HS-27A (cell line): ENCODE results near the gene HHAT.
"Not testable (repeated sequence)": the region's sequence is repeated elsewhere in the genome, so short reads cannot be mapped to it uniquely, and the experiment has no call there.

Source experiments
- DNase-seq: peaks from one replicate; pipeline ENCODE4 v3.0.0-alpha.2; 2012; ENCODE audit warnings: low read depth, missing footprints

Gene HHAT

DNA sequence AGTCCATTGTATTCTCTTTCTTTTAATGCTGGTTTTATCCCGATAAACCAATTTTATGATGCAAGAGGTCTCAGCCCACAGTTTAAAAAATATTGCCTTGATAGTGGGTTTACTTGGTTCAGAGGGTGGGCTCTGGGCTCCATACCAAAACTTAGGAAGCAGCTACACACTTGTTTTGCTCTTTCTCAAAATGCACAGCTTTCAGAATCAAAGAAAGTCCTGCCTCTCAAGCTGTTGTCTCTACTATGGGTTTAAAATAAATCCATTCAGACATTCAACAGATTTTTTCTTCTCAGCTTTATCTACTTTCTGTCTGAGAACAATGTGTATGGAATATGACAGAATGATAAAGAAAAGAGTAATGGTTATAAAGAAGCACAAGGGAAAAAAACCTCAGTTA is 14.8 kb upstream of the HHAT start:
- DNase-seq = no peak

GRCh38 chr1:210315529-210315928 is 13.2 kb upstream of the HHAT start:
- no peak for DNase-seq

GRCh38 chr1:210321131-210321530 is 7.6 kb upstream of the HHAT start:
- no peak for DNase-seq

DNA sequence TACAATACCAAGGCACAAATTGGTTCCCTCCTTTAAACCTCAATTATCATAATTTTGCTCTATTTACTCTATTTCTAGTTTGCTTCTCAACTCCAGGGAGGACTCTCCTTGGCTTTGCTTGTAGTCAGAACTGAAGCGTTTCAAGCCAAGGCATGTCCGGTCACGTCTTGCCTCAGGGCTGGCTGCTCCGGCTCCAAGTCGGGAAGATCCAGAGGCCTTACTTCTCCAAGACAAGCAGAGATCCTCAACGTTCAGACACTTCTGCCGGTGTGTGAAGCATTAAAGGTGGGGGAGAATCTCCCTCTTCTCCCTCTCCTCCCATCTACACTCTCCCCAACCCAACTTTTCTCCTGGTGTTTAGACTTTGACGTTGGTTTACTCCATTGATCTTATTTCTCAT is 7.2 kb upstream of the HHAT start:
- no peak for DNase-seq

DNA sequence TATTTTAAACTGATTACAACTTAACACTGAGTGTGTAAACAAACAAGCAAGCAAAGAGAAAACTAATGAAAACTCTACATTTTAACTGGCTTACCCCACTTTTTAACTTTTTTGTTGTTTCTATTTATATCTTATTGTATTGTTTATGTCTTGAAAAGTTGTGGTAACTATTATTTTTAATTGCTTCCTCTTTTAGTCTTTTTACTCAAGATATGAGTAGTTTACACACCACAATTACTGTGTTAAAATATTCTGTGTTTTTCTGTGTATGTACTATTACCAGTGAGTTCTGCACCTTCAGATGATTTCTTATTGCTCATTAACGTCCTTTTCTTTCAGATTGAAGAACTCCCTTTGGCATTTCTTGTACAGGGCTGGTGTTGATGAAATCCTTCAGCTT is 4.7 kb upstream of the HHAT start:
- no peak for DNase-seq

DNA sequence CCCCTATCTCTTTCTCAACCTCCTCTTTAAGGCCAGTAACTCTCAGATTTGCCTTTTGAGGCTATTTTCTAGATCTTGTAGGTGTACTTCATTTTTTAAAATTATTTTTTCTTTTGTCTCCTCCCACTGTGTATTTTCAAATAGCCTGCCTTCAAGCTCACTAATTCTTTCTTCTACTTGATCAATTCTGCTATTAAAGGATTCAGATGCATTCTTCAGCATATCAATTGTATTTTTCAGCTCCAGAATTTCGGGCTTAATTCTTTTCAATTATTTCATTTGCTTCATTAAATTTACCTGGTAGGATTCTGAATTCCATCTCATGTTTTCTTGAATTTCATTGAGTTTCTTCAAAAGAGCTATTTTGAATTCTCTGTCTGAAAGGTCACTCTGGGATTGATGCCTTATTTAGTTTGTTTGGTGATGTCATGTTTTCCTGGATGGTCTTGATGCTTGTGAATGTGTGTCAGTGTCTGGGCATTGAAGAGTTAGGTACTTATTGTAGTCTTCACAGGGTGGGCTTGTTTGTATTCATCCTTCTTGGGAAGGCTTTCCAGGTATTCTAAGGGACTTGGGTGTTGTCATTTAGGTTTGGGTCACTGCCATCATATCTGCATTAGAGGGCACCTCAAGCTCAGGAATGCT is 3.6 kb upstream of the HHAT start:
- no peak for DNase-seq

- no peak for DNase-seq
These were observed 513 bp upstream of the HHAT start for GRCh38 chr1:210328032-210328745.

DNA sequence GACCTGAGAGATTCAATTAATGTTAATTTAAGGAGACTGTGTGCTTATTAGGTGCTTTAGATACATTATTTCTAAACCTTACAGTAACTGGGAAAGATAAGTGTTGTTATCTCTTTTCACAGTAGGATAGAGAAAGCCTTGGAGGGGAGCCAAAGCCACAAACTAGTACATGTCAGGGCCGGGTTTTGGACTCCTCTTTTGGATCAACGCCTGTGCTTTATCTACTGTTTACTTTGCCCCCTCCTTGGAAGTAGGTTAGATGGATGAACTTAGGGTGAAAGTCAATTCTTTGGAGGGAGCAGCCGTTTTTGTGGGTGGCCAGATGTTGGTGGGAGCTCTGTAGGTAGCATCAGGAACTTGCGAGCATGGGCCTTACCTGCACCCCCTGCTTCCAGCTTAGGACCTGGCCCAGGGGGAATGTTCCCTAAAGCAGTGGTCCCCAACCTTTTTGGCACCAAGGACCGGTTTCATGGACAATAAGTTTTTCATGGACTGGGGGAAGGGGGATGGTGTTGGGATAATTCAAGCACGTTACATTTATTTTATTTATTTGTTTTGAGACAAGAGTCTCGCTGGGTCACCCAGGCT is 1.7 kb downstream of the HHAT start:
- DNase-seq = no peak

- DNase-seq = no peak
These were observed 3.5 kb downstream of the HHAT start for GRCh38 chr1:210332233-210332632.

DNA sequence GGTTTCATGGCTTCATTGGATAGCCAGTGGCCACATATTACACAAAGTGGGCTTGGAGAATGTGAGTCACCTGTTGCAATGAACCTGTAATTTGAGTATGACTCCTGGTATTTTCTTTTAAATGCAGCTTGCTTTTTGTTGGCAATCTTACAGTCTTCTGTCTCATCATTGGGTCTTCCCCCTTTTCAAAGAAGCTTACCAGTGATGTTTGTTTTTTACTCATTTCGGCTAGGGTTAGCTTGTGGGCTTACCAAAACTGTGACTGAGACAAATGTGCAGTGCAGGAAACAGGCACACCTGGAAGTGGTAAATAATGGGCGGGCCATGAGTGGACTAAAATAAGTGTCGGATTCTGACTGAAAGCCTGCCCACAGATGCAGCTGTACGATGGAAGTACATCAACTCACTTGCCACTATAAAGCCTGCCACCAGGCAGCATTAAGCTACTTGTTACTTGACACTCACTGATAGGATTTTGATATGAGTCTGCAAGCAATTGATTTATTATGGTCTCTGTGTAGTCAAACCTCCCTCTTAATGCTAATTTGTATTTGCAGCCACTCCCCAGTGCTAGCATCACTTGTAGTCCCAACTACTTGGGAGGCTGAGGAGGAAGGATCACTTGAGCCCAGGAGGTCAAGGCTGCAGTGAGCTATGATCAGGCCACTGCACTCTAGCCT is 4.2 kb downstream of the HHAT start:
- DNase-seq = no peak

DNA sequence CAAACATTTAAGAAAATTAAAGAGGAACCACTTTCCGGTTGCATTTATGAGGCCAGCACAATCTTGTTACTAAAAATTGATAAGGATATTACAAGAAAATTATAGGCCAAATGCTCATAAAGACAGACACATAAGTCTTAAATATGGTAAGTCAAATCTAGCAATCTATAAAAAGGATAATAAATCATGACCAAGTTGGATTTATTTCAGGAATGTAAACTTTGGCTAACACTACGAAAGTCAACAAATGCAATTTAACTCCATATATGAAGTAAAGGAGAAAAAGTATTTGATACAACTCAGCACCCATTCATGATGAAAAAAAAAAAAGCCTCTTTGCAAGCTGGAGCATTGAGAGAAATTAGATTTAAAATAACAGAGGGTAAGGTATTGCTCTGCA is 6.3 kb downstream of the HHAT start:
- no peak for DNase-seq

GRCh38 chr1:210336362-210336761 is 7.7 kb downstream of the HHAT start:
- DNase-seq = no peak

GRCh38 chr1:210339500-210339899 is 10.8 kb downstream of the HHAT start:
- no peak for DNase-seq

DNA sequence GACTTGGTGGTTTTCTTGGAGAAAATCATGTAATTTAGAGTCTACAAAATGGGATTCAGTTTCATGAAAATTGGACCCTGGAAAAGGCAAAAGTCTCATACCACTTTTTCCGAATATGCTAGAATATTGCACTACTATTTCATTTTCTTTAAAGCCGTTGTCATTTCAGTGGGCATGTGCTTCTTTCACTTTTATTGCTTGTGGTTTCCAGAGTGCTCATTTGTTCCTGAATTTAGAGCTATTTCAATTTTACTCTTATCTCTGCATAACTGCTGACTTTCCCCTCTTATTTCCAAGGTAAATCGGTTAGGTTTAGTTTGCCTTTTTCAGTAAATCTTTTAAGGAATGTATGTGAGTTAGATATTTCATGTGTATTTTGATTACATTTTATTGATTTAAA is 11.6 kb downstream of the HHAT start:
- no peak for DNase-seq

GRCh38 chr1:210340841-210341240 is 12.1 kb downstream of the HHAT start:
- no peak for DNase-seq

- no peak for DNase-seq
These were observed 14.5 kb downstream of the HHAT start for GRCh38 chr1:210342986-210343780.

DNA sequence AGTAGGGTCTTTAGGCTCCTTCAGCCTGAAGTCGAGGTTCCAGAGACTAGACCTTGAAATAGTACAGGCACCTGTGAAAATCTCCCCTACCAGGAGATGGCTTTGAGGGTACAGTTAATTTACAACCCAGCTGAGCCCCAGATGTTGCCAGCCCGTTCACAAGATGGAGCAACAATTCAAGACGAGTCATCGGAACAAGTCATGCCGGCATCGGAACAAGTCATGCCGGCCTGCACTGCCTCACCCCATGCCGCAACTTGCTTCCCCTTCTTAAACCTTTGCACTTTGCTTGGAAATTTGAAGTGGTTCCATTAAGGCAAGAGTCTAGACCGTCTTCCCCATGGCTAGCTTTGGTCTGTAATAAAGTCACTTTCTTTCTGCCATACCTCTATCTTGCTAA is 16.0 kb downstream of the HHAT start:
- no peak for DNase-seq

DNA sequence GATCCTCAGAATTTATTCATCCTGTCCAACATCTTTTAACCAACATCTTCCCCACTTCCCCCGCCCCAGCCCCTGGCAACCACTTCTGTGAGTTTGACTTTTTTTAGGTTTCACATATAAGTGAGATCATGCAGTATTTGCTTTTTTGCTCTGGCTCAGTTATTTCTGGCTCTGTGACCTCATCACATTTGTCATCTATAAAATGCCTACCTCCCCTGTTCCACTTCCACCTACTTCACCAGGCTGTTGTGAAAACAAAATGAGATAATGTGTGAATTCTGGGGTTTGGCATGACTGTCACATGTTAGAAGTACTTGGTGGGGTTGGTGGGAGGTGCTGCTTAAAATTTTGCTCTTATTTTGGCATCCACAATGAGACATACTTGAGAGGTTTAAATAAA is 18.4 kb downstream of the HHAT start:
- DNase-seq = no peak

DNA sequence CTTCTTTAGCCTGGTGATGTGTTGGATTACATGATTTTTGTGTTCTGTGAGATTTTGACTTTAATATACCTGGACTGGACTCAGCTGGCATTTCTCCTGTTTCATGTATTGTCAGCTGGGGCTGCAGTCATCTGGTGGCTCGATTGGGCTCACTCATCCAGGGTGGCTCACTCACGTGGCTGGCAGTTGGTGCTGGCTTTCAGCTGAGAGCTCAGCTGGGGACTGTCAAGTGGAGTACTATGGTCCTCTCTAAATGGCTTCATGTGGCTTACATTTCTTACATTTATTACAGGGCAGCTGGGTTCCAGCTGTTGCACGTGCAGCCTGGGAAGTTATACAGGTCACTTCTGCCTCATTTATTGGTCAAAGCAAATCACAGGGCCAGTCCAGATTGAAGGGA is 22.8 kb downstream of the HHAT start:
- DNase-seq = no peak

- DNase-seq = no peak
These were observed 23.9 kb downstream of the HHAT start for GRCh38 chr1:210352575-210352974.

DNA sequence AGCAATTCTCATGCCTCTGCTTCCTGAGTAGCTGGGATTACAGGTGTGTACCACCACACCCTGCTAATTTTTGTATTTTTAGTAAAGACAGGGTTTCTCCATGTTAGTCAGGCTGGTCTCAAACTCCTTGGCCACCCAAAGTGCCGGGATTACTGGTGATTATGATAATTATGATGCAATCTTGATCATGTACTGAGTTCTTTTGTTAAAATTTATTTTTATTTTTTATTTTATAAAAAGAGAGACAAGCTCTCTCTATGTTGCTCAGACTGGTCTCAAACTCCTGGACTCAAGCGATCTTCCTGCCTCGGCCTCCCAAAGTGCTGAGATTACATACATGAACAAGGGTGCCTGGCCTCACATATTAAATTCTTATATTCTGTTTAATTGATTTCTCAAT is 25.6 kb downstream of the HHAT start:
- not testable (repeated sequence) for DNase-seq

- no peak for DNase-seq
These were observed 29.9 kb downstream of the HHAT start for GRCh38 chr1:210358626-210359025.
